Naive thymus-derived CD8-positive, alpha-beta T cell (primary cell): ENCODE measurements around the gene DROSHA. TPM values are rescaled to one million over a fixed set of nuclear protein-coding genes. Genes with fewer than 3 reads are reported as not detected.
"Not testable (repeated sequence)": the region's sequence is repeated elsewhere in the genome, so short reads cannot be mapped to it uniquely, and the experiment has no call there.

ENCODE experiments used
- ATAC-seq, 2 donors: fragments of 150-1000 bp; cut with Tn5 transposase in 1 of 2; sonication (Bioruptor Pico), chemical (Tn5 transposase) in 1 of 2; 1 replicate in 1 of 2; 2 replicates in 1 of 2; pipeline ENCODE4 v1.10.0; 2021; ENCODE audit warnings: mild to moderate bottlenecking in 2 of 2, moderate library complexity in 2 of 2
- POLR2A ChIA-PET: fragments of 350-600 bp; sonication (Branson Sonifier 250); formaldehyde crosslinking; loops from one replicate; lab custom pipeline; 2021; ENCODE audit warnings: antibody characterized with exemption; lab: Charles Lee
- DNase-seq, 10 donors: peaks; one replicate each; pipeline versions ENCODE4 v3.0.0 to v3.0.0-alpha.2; 2020 to 2022
- H3K27ac Mint-ChIP-seq, 10 donors: one replicate each; pipeline ENCODE4 v1.8.0; 2020 to 2022; ENCODE audit warnings: mild to moderate bottlenecking in 10 of 10, mixed read lengths in 10 of 10, moderate library complexity in 4 of 10, inconsistent platforms in 1 of 10
- H3K27me3 Mint-ChIP-seq, 5 donors: one replicate each; pipeline ENCODE4 v1.8.0; 2021 to 2022; ENCODE audit warnings: mixed read lengths in 5 of 5
- H3K36me3 Mint-ChIP-seq, 3 donors: one replicate each; pipeline ENCODE4 v1.8.0; 2020 to 2022; ENCODE audit warnings: mixed read lengths in 3 of 3, mild to moderate bottlenecking in 2 of 3, inconsistent platforms in 1 of 3
- H3K4me1 Mint-ChIP-seq, 4 donors: one replicate each; pipeline ENCODE4 v1.8.0; 2021 to 2022; ENCODE audit warnings: mixed read lengths in 4 of 4
- H3K4me3 Mint-ChIP-seq, 10 donors: one replicate each; pipeline ENCODE4 v1.8.0; 2020 to 2022; ENCODE audit warnings: mild to moderate bottlenecking in 10 of 10, mixed read lengths in 10 of 10, moderate library complexity in 6 of 10, inconsistent platforms in 1 of 10
- H3K9me3 Mint-ChIP-seq, 9 donors: one replicate each; pipeline ENCODE4 v1.8.0; 2020 to 2022; ENCODE audit warnings: mixed read lengths in 9 of 9, mild to moderate bottlenecking in 3 of 9, inconsistent platforms in 1 of 9, moderate library complexity in 1 of 9
- polyA plus RNA-seq, 3 donors: library from polyadenylated mRNA; unstranded; fragments of 300-500 nt; fragmentation: Illumina TruSeq; gene quantifications; one replicate each; pipeline ENCODE4 v1.2.3, GENCODE V29; 2021
- total RNA-seq, 8 experiments: library from RNA in 2 of 8; stranded (reverse) in 2 of 8; gene quantifications; one replicate each; pipeline ENCODE4 v1.2.3 and lab custom pipeline; 2021 to 2026

Gene DROSHA
- total and polyA plus RNA-seq, 5 experiments from 2014 or later: 13.5 to 72.7 (median 25.0) TPM

DNA sequence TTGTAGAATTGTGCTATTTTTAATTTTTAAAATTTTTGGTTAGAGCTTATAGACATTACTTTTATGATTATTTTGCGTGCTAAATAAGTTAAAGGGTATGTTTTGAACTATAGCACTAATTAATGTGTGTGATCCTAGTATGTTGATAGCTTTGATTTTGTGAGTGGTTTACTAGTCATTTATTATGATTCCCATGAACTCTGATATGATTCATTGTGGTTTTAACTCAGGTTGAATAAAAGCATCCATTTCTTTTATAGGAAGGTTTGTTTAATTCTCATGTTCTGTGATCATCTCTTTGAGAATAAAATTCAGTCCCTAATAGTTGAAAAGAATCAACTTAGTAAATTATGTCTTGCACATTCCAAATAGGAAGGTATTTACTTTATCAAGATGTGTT, 22.7 kb upstream of the DROSHA start:
- no peaks in the 10 kb centered on the region for H3K9me3 Mint-ChIP-seq
- peaks cover 9 to 76% (median 41%) of the 10 kb centered on the region in 3 donors for H3K36me3 Mint-ChIP-seq
- POLR2A ChIA-PET: interaction anchor here (0.8 kb wide), 1 partner anchor 10 kb away, joined by 3 read pairs; no protein-coding TSS in a partner anchor
- ATAC-seq: no peak
- H3K27ac Mint-ChIP-seq: no peak overlapping the region
- DNase-seq: no peak
- H3K4me3 Mint-ChIP-seq: no peak overlapping the region
- H3K27me3 Mint-ChIP-seq: no peaks in the 10 kb centered on the region
- no peaks in the 10 kb centered on the region for H3K4me1 Mint-ChIP-seq

DNA sequence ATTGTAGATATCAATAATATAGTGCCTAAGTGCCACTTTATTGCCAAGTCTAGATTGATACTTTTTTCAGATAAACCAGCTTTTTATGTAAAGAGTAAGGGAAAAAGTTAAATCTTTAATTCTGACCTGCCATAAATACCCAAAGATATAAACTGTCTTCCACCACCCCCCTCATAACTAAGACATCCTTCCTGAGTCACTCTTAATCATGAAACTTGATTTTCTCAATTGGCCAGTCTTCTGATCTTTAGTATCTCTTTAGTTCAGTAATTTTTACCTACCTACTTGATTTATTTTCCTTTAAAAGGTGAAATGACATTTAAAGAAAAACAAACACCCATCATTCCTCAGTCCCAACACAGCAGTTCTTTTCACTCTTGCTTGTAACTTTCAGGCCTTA, 22.0 kb upstream of the DROSHA start:
- H3K9me3 Mint-ChIP-seq: no peaks in the 10 kb centered on the region
- POLR2A ChIA-PET: interaction anchor here (0.8 kb wide), 1 partner anchor 9 kb away, joined by 3 read pairs; no protein-coding TSS in a partner anchor
- no peaks in the 10 kb centered on the region for H3K4me1 Mint-ChIP-seq
- H3K36me3 Mint-ChIP-seq: peaks cover 9 to 81% (median 46%) of the 10 kb centered on the region in 3 donors
- H3K27me3 Mint-ChIP-seq: no peaks in the 10 kb centered on the region
- H3K4me3 Mint-ChIP-seq: no peak overlapping the region
- DNase-seq (no peak), ATAC-seq (no peak)
- H3K27ac Mint-ChIP-seq: peak overlapping the region in 4 of 10 donors; percentile 2 to 48 (median 34)

DNA sequence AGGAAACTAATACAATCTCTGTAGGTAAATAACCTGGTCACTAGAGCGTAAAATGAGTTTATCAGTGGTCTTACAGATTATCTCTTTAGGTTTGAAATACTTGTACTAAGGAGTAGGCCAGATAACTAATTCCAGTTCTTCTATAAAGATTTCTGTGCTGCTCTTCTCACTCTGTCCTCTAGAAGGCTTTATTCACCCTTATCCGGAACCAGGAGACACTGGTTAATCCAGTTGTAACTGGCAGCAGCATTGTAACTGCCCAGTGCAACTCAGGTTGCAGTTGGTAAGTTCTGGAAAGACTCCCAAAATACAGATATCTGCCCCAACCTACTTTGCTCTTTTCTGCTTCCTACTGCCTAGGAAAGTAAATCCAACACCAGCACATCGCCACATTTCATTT, 20.0 kb upstream of the DROSHA start:
- DNase-seq: no peak
- POLR2A ChIA-PET: no interaction called here
- ATAC-seq: no peak
- Mint-ChIP-seq H3K36me3 (peaks cover 18 to 89% (median 60%) of the 10 kb centered on the region in 3 donors), H3K9me3 (no peaks in the 10 kb centered on the region), H3K4me1 (no peaks in the 10 kb centered on the region), H3K4me3 (no peak overlapping the region), H3K27me3 (no peaks in the 10 kb centered on the region), H3K27ac (peak overlapping the region in 1 of 10 donors; percentile 63)

DNA sequence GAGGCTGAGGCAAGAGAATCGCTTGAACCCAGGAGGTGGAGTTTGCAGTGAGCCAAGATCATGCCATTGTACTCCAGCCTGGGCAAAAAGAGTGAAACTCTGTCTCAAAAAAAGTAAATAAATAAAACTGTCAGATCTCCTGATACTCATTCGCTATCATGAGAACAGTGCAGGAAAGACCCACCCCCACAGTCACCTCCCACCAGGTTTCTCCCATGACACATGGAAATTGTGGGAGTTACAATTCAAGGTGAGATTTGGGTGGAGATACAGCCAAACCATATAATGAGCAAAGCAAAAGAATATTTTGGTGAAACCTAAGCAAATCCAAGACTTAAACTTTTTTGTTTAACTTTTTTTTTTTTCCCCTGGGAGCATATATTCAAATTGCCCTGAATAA, 17.2 kb upstream of the DROSHA start:
- H3K4me3 Mint-ChIP-seq, ATAC-seq: not testable (repeated sequence)

DNA sequence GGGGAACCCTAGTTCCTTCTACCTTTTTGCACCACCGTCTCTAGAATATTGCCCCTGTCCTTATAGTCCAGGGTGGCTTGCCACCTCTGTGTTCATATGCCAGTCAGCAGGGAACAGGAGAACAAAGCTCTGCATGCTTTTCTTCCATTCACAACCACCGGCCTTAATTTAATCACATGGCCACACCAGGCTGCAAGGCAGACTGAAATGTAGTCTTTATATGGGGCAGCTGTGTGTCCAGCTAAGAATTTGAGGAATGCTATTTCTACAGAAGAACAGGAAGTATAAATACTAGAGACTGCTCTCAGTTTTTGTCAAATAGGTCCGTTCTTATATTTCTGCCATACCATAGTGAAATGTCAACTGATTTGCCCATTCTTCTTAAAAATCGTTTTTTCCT, 6.0 kb upstream of the DROSHA start:
- peaks cover 3 to 76% (median 22%) of the 10 kb centered on the region in 3 donors for H3K36me3 Mint-ChIP-seq
- POLR2A ChIA-PET: no interaction called here
- DNase-seq (no peak), ATAC-seq (no peak)
- no peak overlapping the region for H3K4me3 Mint-ChIP-seq
- H3K9me3 Mint-ChIP-seq: no peaks in the 10 kb centered on the region
- peaks cover 11 to 33% (median 23%) of the 10 kb centered on the region in 4 donors for H3K4me1 Mint-ChIP-seq
- no peaks in the 10 kb centered on the region for H3K27me3 Mint-ChIP-seq
- peak overlapping the region in 3 of 10 donors; percentile 22 to 28 (median 27) for H3K27ac Mint-ChIP-seq

More for the DNA sequence above, 17.2 kb upstream of the DROSHA start:
- H3K9me3 Mint-ChIP-seq, POLR2A ChIA-PET, H3K27me3 Mint-ChIP-seq, H3K4me1 Mint-ChIP-seq, DNase-seq: not testable (repeated sequence)
- peaks cover 24 to 90% (median 63%) of the 10 kb centered on the region in 3 donors for H3K36me3 Mint-ChIP-seq
- H3K27ac Mint-ChIP-seq: peak overlapping the region in 2 of 10 donors; percentile 43 to 51

DNA sequence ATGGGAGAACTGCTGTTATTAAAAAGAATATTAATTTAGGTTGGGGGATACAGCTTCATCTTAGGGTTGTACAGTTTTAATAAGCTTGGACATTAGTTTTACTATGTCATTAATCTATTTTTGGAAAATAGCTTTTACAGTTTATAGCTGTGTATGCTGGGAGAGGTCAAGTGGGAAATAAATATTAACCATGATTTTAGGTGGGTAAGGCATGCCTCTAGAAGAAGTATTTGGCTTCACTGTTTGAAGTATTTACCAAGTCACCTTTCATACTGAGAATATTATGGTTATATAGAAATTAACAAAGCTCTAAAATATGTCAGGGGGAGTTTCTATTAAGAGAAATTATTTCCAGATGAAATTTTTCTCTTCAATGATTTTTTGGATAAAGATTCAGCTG, 5.5 kb upstream of the DROSHA start:
- Mint-ChIP-seq H3K4me3 (no peak overlapping the region), H3K27me3 (no peaks in the 10 kb centered on the region), H3K9me3 (no peaks in the 10 kb centered on the region), H3K27ac (peak overlapping the region in 1 of 10 donors; percentile 28), H3K36me3 (peaks cover 0 to 71% (median 17%) of the 10 kb centered on the region in 3 donors), H3K4me1 (peaks cover 11 to 37% (median 28%) of the 10 kb centered on the region in 4 donors)
- ATAC-seq: no peak
- POLR2A ChIA-PET: no interaction called here
- no peak for DNase-seq

DNA sequence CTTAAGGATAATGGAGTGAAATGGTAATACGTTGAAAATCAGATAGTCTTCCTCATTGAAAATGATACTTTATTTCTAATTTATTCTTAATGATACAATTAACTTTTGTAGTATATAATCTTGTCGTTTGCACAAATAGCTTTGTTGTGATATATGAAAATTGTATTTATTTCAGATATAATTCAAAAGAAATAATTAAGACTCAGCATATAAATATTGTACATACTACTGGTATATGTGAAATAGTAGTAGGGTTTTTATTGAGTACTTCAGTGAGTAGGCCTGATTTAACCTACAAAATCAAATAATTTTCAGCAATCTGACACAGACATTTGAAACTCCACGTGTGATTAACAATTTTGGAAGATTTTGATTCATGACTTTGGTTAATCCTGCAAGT, 5.0 kb upstream of the DROSHA start:
- H3K9me3 Mint-ChIP-seq: no peaks in the 10 kb centered on the region
- H3K36me3 Mint-ChIP-seq: peaks cover 0 to 66% (median 13%) of the 10 kb centered on the region in 3 donors
- no peak for DNase-seq
- POLR2A ChIA-PET: no interaction called here
- no peak overlapping the region for H3K4me3 Mint-ChIP-seq
- H3K27ac Mint-ChIP-seq: peak overlapping the region in 1 of 10 donors; percentile 28
- H3K4me1 Mint-ChIP-seq: peaks cover 14 to 42% (median 33%) of the 10 kb centered on the region in 4 donors
- H3K27me3 Mint-ChIP-seq: no peaks in the 10 kb centered on the region
- ATAC-seq: no peak

DNA sequence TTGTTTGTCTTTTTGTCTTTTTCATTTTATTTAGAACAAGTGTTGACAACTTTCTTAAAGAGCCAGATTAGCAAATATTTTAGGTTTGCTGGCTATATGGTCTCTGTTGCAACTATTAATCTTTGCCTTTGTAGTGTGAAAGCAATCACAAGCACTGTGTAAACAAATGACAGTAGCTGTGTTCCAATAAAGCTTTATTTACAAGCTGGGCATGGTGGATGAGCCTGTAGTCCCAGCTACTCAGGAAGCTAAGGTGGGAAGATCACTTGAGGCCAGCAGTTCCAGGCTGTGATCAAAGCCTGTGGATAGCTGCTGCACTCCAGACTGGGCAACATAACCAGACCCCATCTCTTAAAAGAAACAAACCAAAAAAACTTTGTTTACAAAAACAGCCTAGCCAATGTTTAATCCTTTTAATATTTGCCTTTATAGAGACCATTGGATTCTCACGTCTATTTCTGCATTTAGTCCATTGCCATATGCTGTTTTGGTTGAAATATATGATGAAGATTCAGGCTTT, 2.7 kb upstream of the DROSHA start:
- ATAC-seq: no peak
- Mint-ChIP-seq H3K27ac (peak overlapping the region in 4 of 10 donors; percentile 3 to 32 (median 18)), H3K4me1 (peaks cover 22 to 64% (median 54%) of the 10 kb centered on the region in 4 donors), H3K4me3 (peak overlapping the region in 7 of 10 donors; percentile 7 to 100 (median 19)), H3K9me3 (no peaks in the 10 kb centered on the region), H3K36me3 (peaks cover 0 to 56% (median 8%) of the 10 kb centered on the region in 3 donors), H3K27me3 (no peaks in the 10 kb centered on the region)
- no peak for DNase-seq
- POLR2A ChIA-PET: no interaction called here

DNA sequence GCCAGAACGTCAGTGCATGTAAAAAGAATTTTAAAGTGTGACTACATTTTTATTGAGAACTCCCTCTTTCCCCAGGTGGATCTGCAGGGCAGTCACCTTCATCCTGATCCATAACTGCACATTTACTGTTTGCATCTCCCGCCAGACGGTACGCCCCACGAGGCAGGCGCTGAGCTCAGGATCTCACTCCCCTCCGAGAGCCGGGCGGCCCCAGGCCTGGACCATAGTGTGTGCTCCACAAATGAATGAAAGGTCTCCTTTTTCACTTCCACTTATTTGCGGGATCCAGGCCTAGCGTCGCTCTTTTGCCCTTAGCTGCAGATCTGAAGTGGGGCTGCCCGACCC, 378 bp downstream of the DROSHA start:
- Mint-ChIP-seq H3K27me3 (no peaks in the 10 kb centered on the region), H3K4me3 (peak overlapping the region; percentile 91 to 100 (median 99)), H3K36me3 (peaks cover 7 to 64% (median 20%) of the 10 kb centered on the region in 3 donors), H3K9me3 (no peaks in the 10 kb centered on the region), H3K27ac (peak overlapping the region; percentile 93 to 98 (median 96)), H3K4me1 (peaks cover 29 to 72% (median 64%) of the 10 kb centered on the region in 4 donors)
- DNase-seq: peak in 3 of 10 donors; percentile 7 to 16 (median 10)
- POLR2A ChIA-PET: interaction anchor here (1.1 to 1.2 kb wide), 2 partner anchors 11 to 643 kb away, joined by 4 read pairs; partner anchors contain the start of gene GOLPH3
- ATAC-seq: peak; percentile 22 to 43

DNA sequence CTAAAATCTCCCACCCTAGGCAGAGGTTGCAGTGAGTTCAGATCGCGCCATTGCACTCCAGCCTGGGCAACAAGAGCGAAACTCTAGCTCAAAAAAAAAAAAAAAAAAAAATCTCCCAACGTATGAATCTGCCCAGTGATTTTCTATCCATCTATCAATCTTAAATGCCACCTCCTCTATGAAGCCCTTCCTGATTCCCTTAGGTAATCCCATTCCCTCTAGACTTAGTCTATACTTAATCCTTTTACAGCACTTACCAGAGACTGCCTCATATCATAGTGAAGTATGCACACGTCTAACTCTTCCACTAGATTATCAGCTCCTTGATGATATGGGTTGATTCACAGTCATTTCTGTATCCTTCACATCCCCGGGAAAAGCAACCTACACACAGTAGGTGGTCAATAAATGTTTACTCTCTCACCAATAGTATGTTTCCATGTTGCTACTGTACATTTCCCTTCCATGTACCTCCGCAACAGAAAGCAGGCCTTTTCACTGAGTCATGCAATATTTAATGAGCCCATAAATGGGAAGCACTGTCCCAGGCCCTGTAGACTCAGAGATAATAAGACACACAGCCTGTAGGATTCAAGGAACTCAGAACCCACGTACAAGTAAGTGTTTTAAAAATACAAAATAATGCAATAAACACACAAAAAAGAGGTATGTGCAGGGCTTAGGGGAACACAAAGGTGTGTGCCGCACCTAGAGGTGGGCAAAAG, 1.2 kb downstream of the DROSHA start:
- H3K4me1 Mint-ChIP-seq: peaks cover 29 to 74% (median 62%) of the 10 kb centered on the region in 4 donors
- no peaks in the 10 kb centered on the region for H3K27me3 Mint-ChIP-seq
- H3K4me3 Mint-ChIP-seq: peak overlapping the region; percentile 91 to 100 (median 99)
- POLR2A ChIA-PET: interaction anchor here (0.7 kb wide), 1 partner anchor 87 kb away, joined by 3 read pairs; no protein-coding TSS in a partner anchor
- no peaks in the 10 kb centered on the region for H3K9me3 Mint-ChIP-seq
- ATAC-seq (no peak), DNase-seq (no peak)
- H3K36me3 Mint-ChIP-seq: peaks cover 12 to 65% (median 19%) of the 10 kb centered on the region in 3 donors
- H3K27ac Mint-ChIP-seq: peak overlapping the region in 9 of 10 donors; percentile 0 to 98 (median 94)

DNA sequence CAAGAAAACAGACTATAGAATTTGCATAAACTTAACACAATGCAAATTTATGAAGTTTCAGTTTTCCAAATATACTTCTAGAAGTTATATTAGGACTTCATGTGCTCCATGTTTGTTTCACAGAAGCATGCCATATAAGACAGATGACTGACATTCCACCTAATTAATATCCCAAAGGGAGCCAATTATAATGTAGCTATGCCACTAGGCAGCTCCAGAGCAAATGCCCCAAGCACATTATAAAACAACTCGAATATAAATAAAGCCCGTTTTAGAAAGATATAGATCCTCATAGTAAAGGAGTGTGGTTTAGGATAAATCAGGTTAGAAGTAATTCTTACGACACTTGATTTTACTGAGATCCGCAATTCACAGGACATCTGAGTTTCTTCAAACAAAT, 8.9 kb downstream of the DROSHA start:
- Mint-ChIP-seq H3K27ac (no peak overlapping the region), H3K4me3 (no peak overlapping the region), H3K9me3 (no peaks in the 10 kb centered on the region), H3K27me3 (no peaks in the 10 kb centered on the region), H3K4me1 (peaks cover 11 to 23% (median 12%) of the 10 kb centered on the region in 4 donors), H3K36me3 (peaks cover 19 to 85% (median 41%) of the 10 kb centered on the region in 3 donors)
- DNase-seq (no peak), ATAC-seq (no peak)
- POLR2A ChIA-PET: no interaction called here

DNA sequence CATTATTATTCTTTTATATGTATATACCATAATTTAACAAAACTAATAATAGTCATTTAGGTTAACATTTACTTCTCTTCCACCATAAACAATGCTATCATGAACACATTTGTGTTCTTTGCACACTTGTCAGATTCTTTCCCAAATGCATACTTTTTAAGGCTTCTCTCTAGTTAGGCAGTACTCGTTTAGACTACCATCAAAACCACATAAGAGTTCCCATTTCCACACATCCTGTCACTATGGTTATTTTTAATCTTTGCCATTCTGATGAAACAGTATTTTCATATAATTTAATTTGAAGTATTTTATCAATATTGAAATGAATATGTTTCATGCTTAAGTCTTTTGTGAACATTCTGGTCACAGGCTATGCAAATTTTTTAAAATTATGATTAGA, 15.1 kb downstream of the DROSHA start:
- Mint-ChIP-seq H3K4me1 (peaks cover 8 to 10% (median 9%) of the 10 kb centered on the region in 4 donors), H3K36me3 (peaks cover 11 to 65% (median 31%) of the 10 kb centered on the region in 3 donors), H3K27me3 (no peaks in the 10 kb centered on the region), H3K4me3 (peak overlapping the region in 1 of 10 donors; percentile 30), H3K27ac (peak overlapping the region in 1 of 10 donors; percentile 5), H3K9me3 (no peaks in the 10 kb centered on the region)
- POLR2A ChIA-PET: no interaction called here
- DNase-seq (no peak), ATAC-seq (no peak)

DNA sequence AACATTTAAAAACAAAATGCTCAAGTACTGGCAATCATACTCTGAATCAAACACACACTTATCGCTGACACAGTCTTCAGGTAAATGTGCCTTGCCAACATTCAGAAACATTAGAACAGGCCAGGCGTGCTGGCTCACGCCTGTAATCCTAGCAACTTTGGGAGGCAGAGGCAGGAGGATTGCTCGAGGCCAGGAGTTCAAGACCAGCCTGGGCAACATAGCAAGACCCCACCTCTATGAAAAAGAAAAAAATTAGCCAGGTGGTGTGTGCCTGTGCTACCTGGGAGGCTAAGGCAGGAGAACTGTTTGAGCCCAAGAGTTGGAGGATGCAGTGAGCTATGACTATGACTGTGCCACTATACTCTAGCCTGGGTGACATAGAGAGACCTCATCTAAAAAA, 20.6 kb downstream of the DROSHA start:
- DNase-seq: no peak
- H3K9me3 Mint-ChIP-seq: no peaks in the 10 kb centered on the region
- peaks cover 14 to 90% (median 50%) of the 10 kb centered on the region in 3 donors for H3K36me3 Mint-ChIP-seq
- no peaks in the 10 kb centered on the region for H3K27me3 Mint-ChIP-seq
- peaks cover 0 to 4% (median under 1%) of the 10 kb centered on the region in 4 donors for H3K4me1 Mint-ChIP-seq
- no peak for ATAC-seq
- peak overlapping the region in 1 of 10 donors; percentile 11 for H3K27ac Mint-ChIP-seq
- POLR2A ChIA-PET: no interaction called here
- H3K4me3 Mint-ChIP-seq: no peak overlapping the region
